22Rv1 (cell line): Measurements from ENCODE around the gene CELF2.

Source experiments
- CTCF ChIP-seq: fragments of 450-650 bp; IDR thresholded peaks from 2 replicates; pipeline ENCODE4 v1.5.1; 2017; ENCODE audit warnings: mild to moderate bottlenecking
- ZFX ChIP-seq: fragments of 450-650 bp; IDR thresholded peaks from 2 replicates; pipeline ENCODE4 v1.6.1; 2017; ENCODE audit warnings: antibody characterized with exemption, borderline replicate concordance

- TF ChIP-seq CTCF (no peak), ZFX (no peak)
Observed at GRCh38 chr10:10987111-10987510, 30.6 kb upstream of the CELF2 start.
